Hematopoietic multipotent progenitor cell treated with erythropoietin and hydrocortisone succinate and interleukin-3 and kit ligand, for 17 days (in vitro differentiated cells): ENCODE data around the gene IQCH.
A peak's percentile ranks its signal among the peaks of the same experiment; 100 is the strongest.
"Not testable (repeated sequence)": the region's sequence is repeated elsewhere in the genome, so short reads cannot be mapped to it uniquely, and the experiment has no call there.

Source experiments
- DNase-seq: peaks from one replicate; pipeline ENCODE4 v3.0.0-alpha.2; 2015; ENCODE audit warnings: low spot score

The IQCH gene

DNA sequence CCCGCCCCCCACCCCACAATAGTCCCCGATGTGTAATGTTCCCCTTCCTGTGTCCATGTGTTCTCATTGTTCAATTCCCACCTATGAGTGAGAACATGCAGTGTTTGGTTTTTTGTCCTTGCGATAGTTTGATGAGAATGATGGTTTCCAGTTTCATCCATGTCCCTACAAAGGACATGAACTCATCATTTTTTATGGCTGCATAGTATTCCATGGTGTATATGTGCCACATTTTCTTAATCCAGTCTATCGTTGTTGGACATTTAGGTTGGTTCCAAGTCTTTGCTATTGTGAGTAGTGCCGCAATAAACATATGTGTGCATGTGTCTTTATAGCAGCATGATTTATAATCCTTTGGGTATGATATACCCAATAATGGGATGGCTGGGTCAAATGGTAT is 193.8 kb downstream of the IQCH start:
- not testable (repeated sequence) for DNase-seq

DNA sequence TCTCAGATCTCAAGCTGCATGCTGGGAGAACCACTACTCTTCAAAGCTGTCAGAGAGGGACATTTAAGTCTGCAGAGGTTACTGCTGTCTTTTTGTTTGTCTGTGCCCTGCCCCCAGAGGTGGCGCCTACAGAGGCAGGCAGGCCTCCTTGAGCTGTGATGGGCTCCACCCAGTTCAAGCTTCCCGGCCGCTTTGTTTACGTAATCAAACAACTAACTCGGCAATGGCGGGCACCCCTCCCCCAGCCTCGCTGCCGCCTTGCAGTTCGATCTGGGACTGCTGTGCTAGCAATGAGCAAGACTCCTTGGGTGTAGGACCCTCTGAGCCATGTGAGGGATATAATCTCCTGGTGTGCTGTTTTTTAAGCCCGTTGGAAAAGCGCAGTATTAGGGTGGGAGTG is 199.1 kb downstream of the IQCH start:
- DNase-seq: not testable (repeated sequence)

DNA sequence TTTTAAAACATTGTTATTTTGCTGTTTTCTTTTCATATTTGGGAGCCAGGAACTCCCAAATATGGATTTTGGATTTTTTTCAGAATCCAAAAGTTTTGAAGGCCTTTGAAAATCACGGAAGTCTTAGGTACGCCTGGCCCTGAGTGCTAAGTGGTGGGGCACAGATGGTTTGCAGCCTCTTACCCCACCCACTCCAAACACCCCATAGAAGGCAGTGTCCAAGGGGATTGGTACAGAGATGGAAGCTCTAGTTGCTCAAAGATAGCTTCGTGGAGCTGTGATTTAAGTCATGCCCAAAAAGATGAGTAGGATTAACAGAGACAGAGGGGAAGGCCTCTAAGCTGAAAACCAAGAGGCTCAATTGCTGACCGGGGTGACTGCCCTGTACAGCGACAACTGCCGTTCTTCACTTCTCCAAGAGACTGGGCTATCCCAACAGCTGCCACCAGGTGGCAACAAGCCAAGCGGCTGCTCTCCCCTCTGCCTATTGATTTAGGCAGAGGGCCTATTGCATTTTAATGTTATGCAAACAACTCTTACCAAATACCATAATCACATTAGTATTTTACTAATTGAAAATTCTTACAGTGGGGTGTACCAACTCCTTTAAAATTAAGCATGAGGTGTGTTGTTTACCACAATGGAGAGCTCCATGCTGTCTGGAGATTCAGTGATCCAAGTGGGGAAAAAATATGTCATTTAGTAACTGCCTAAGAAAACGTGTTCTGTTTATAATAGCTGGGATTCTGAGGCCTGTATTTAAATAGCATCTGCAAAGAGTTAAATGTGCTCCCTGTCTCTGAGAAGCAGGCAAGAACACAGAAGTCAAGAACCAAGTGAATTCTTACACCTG is 202.3 kb downstream of the IQCH start:
- peak; percentile 72 for DNase-seq

DNA sequence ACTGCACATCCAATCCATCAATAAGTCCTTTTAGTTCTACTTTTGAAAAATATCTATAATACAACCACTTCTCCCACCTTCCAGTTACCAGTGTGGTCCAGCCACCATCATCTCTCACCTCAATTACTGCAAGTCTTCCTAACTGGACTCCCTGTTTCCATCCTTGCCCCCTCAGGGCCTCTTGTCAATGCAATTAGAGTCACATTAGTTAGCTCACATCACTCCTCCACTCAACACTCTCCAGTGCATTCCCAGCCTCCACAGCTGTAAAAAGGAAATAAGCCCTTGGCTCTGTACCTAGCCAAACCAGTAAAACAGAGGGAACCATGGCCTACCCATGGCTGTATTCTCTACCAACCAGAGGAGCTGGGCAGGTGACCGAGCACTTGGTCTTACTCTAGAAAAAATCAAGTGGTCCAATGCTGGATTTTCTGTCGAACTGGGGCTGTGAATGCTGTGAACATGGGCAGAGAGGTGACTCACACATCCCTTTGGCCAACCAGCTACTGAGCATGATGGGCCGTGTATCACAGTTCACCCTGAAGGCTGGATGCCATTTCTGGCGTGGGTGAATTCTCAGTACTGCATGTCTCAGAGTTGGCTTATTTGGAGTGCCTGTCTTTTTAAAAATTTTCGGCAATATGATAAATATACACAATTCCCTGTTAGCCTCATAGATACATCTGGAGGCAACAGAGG is 203.9 kb downstream of the IQCH start:
- no peak for DNase-seq

DNA sequence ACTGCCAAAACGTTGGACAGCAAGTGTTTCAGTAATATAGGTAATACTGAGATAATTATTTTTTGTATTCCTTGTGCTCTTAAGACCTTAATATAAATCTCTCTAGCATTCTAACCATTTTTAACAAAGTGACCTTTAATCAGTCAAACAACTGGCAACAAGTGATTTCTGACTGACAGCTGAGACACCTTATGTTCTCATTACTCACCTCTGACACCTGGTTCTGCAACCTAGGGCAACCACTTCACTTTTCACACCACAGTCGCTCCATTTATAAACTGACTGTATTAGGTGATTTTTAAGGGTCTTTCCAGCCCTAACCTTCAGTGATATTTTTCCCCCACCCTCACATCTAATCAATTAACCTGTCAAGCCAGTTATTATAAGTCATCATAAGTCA is 205.9 kb downstream of the IQCH start:
- DNase-seq: no peak

DNA sequence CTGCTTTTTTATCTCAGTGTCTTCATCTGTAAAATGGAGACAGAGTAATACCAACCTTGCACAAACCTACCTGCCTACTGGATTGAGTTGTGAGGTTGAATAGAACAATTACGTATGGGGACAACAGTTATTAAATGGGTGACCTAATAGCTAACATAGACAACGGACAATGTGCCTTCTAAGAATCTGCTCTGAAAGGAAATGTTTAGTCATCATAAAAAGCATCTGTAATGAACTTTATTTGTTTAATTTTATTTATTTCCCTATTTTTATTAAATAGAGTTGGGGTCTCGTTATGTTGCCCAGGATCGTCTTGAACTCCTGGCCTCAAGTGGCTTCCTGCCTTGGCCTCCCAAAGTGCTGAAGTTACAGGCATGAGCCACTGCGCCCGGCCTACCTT is 207.1 kb downstream of the IQCH start:
- DNase-seq: no peak

DNA sequence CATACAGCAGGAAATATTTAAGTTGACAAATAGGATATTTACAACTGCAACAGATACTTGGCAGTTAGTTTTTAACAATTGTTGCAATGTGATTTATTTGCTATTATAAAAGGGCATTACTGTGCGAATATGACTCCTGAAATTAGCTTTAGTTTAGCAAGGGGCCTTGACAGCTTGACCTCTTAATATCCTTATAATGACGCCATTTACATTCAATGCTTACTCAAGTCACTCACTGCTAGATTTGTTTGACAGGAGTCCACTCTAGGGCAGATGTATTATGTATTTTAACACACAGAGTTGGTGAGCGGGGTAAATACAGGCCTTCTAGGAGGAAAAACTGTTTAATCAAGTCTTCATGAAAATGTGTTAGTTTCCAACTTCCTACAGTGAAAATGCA is 208.3 kb downstream of the IQCH start:
- DNase-seq: no peak

DNA sequence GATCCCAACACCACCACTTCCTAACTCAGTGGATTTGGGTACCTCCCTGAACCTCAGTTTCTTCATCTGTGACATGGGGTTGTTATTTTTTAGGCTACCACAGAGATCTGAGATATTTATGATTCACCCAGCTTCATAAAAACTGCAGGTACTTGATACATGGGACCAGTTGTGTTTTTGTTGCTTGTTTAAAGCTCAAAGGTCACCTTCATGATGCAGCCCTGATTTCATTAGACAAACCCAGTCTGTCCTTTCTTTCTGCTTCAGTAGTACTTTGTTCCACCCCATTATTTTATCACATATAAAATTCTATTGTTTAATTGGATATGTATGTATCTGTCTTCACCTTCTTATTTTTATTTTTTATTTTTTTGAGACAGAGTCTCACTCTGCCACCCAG is 208.9 kb downstream of the IQCH start:
- no peak for DNase-seq

DNA sequence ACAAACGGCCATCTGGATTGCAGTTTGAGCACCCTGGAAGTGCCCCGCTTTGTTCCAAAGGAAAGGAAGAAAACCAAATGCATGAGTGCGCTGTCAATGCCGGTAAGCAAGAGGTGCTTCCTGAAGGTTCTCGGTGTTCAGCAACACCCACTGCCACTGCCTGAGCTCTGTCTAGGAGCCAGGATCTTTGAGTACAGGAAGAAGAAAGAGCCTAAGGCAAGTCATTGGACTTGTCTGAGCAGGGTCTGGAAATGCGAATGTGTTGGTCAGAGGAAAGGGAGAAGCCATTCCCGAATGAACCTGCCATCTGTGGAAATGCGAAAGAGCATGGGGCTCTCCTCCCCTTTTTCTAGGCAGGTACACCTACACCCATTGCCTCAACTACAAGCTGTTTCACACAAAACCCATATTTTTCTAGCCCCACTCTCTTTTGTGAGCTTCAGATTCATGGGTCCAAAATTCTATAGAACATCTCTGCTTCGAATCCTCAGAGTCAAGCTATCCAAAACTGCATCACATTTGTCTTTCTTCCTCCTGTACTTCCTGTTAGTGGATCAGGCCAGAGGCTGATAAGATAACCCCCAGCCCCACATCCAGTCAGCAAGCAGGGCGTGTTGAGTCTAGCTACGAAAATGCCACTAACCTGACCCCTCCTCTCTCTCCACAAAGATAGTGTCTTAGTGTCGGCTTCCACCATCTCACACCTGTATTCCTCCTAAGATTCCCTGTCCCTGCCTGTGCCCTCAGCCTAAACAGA is 210.8 kb downstream of the IQCH start:
- DNase-seq: no peak

DNA sequence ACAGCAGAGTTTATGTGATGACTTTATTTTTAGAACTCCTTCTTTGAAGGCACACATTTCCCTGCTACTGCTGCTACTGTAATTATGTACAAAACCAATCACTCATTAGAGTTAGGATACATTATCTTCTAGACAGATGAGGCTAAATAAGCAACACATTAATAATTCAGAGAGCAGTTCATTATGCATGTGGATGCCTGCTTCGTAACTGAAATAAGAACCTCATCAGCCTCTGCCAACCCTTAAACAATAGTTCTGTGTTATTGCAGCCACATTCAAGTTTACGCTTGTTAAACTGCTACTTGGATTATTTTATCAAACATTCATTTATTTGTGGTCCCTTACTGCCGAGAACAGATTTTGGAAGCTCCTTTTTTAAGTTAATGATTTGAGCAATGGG is 213.8 kb downstream of the IQCH start:
- DNase-seq: no peak

DNA sequence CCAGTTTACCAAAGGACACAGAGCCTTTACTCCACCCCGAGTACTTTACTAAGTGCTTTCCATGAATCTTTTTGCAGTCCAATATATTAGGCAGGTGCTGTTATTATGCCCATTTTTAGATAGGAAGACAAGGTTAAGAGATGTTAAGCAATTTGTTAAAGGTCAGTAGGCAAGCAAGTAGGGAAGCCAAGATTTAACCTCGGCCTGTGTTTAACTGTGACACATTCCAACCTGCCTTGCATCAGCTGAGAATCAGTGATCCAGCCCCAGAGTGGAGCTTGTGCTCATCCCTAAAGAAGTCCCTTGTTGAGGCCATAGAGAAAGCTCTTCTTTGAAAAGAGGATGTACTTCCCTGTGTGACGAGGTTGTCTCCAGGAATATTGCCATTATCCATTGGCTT is 215.1 kb downstream of the IQCH start:
- no peak for DNase-seq

DNA sequence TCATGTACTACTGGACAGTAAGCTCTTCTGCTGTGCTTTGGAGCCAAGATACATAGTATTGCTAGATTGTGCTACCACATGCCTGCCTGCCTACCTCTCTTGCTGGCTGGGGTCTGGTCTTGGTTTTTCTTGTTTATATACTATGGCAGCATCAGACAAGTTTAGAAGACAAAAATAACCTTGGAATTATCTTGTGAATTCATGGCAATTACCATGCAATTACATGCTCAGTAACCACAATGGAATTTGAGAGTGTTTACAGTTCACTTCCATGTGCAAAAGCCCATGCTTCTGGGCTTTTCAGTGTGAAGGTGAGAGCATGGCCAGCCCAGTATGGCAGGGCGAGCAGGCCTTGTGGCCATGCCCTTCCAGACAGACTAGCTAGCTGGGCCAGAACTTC is 218.4 kb downstream of the IQCH start:
- no peak for DNase-seq

DNA sequence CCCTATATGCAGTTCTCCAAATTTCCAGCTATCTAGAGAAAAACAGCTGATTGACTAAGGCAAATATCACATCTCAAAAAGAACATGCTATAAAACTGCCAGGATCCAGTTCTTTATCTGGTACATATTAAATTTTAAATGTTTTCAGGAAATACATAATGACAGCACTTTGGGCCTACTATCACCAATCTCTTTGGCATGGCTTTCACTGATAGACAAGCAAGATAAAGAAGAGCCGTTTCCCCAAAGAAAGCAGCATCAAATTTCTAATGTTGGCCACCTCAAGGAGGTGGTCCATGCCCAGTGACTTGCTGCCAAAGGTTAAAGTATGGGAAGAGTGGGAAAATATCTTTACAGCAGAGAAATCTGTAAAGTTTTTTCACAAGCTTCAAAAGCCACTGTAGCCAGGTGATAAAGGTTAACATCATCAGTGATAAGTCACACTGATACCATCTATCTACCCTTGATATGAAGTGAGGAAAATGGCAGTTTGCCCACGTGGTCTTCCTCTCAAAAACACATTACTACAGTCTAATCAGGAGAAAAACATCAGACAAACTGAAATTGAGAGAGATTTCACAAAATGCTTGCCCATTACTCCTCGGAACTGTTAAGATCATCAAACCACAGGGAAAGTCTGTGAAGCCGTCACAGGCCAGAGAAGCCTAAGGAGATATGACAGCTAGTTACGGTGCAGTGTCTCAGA is 220.0 kb downstream of the IQCH start:
- no peak for DNase-seq

DNA sequence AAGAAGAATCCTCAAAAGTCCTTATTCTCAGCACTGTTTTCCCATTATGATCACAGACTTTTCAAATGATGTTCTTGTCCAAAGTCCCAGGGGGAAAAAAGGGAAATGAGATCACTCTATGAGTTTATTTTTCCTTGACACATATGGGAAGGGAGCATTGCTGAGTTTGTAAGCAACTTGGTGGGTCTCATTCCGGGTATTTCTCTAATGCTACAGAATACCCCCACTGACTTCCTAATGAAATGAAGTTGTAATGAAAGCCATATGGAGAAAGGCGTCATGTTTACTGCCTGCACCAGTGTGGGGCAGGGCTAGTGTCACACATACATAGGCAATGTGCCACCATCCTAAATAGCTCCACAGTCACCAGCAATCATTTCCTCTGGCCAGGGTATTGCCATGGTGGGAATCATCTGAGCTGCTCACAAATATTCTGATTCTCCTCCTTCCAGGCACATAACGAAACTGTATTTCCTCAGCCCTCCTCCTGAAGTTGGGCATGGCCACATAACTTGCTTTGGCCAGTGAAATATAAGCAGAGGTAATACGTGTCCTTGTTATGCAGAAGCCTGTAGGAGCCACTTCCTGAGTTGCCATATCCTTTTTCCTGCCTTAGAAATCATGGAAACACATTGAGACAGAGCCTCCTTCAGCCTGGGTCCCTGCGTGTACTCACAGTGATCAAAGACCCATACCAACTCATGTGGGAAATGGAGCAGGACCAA is 225.4 kb downstream of the IQCH start:
- DNase-seq: no peak

DNA sequence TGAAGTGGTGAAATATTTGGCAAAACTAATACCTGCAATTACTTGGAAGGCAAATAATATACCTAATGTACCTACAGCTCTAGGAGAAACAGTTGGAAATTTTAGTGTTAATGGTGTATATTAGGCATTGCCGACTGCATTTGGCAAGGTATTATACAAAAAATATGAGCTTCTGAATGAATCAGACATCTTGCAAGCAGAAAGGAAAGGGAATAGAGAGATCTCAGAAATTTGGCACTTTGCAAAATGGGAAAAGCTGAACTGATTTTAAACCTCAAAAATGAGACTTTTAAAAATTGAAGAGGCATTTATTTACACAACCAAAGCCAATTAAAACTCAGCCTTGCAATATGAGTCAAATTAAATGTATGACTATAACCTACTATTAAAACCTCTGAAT is 226.2 kb downstream of the IQCH start:
- no peak for DNase-seq

DNA sequence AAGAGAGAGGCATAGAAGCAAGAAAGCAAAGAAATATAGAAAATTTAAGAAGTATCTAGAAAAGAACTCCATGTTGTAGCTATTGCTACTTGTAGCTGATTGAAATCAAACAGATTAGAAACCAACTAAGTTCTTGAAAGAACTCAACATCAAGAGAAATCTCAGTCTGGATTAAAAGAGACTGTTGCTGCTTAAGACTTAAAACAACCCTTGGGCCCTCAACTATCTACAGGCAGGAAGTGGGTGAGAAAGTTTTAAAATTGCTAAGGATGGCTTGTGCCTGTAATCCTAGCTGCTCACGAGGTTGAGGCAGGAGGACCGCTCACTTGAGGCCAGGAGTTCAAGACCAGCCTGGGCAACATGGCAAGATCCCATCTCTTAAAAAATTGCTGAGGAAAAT is 227.1 kb downstream of the IQCH start:
- DNase-seq: no peak

DNA sequence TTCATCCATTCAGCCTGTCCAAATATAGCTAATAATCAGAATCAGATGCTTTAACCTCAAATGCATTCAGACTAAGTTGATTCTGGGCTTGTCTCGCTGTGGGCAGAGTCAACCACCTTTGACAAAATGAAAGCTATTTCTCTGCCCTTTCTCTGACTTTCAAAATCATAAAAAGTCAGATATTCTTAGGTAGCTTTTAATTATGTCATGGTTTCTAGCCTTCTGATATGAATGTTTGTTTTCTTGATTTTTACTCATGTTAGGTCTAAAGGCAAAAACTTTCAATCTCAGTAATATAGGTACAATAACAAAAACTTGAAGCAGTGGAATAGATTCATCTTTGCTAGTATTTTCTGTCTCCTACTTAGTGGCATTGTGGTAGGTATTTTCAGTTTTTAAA is 241.0 kb downstream of the IQCH start:
- no peak for DNase-seq

DNA sequence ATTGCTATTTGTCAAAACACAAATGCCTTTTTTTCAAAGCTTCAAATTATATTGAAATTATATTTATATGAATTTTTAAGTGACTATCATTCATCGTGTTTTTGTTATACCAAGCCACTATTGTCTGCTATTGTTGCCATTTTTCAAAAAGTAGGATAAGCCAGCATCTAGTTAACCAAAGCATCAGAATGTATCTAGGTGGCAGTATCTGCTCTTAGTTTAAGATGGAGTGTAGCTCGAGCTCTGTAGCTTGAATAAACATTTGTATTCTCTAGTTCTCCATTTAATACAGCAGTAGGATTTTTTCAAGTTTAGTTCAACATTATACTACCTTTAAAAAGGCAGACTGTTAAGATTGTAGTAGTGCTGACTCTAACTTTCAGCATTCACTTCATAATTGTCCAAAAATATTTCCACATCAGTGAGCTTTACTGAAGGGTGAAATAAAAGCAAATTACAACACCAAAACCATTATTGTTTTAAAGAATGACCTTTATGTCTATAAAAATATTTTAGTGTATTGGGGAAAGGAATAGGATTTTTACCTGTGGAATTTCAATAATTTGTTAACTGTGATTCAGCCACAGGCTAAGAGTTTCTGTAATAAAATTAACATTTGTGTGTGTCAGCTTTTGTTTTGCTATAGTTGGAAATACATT is 246.7 kb downstream of the IQCH start:
- DNase-seq: peak; percentile 18

DNA sequence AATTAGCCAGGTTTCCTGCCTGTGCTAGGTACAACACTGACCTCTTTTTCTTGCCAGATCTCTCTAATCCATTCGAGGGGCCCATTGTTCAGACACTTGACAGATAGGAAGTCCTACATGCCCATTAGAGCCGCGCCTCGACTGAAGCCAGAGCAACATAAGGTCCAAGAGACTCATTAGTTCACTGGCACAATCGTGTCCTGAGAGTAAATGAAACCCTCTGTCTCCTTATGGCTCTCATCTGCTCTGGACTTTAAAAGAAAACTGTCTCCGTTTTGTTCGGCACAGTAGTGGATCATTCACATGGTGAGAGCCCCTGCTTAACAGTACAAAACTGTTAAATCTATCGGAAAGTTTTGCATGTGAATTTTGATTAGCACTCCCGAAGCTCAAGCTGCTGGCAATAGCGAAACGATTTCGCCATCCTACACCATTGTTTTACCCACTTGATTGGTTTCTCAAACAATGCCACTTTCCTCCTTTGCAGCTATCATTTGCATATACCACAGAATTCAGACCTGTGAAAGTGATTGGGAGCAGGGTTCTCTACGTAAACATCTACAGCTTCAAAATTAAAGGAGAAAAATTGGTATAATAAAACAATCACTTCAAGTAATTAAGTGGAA is 247.4 kb downstream of the IQCH start:
- DNase-seq: no peak

DNA sequence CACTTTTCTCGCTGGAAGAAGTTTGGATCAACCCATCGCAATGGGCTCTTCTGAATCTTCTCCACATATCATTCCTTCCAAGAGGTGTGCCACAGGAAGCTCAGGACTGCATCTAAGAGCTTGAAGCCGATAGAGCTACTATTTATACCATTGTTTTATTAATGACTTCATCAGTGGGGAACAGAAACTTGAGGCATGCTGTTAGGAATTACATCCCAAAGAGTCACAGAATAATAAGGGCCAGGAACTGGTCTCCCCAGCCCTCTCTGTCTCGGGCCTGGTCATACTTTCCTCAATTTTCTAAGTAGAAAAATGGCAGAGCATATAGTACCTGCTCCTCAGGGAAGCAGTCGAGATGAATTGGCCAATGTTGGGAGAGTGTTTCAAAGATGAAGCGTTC is 249.5 kb downstream of the IQCH start:
- DNase-seq: no peak

DNA sequence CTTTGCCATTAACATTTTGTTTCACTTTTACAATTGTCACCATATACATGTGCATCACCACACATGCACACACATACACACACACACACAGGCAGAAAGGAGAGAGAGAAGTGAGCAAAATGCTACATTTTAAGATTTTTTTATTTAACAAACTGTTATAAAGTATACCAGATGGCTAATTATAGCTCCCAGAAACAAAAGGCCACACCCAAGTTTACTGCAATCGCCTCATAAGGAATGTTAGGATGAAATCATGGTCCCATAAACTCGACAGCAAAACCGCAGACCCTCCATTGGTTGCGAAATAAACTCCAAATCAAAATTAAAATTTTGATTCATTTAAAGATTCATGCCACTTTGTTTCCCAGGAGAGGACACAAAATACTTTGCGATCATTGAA is 250.2 kb downstream of the IQCH start:
- DNase-seq: no peak
